ENCODE results near the gene MEDAG. TPM values are rescaled to one million over a fixed set of nuclear protein-coding genes. Genes with fewer than 3 reads are reported as not detected.

The MEDAG gene
- polyA plus RNA-seq, 3 donors, result not detected

DNA sequence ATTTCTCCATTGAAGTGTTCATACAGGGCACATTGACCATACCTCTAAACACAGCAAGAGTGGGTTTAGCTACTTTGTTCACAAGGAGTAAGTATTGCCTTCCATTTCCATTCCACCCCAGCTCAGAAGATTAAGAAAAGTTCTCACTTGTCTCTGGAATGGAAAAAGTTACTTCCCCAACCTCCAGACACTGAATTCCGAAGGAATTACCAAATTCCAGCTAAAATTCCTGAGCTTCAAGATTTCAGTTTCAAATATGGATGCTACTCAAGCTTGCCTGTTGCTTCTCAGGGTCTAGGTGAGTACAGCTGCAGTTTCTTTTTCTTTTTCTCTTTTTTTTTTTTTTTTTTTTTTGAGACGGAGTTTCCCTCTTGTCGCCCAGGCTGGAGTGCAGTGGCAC is 60.0 kb downstream of the MEDAG start:
- Histone ChIP-seq H3K4me2 (replicated peaks; ENCODE audit: extremely low read depth, low read length, poor library complexity, severe bottlenecking) (no peak overlapping the region), H3K9me3 (replicated peaks in 1 of 2; ENCODE audit: control insufficient read depth in 1 of 2, insufficient read depth in 1 of 2, low read length in 2 of 2) (no peaks in the 10 kb centered on the region), H4K20me1 (ENCODE audit: insufficient read depth, low read length) (no peaks in the 10 kb centered on the region), H3K79me2 (ENCODE audit: insufficient read depth, low read length) (no peaks in the 10 kb centered on the region), H3K9ac (ENCODE audit: insufficient read depth, low read length, poor library complexity, severe bottlenecking) (no peak overlapping the region), H3K27ac (ENCODE audit: low read depth in 1 of 2, low read length in 2 of 2) (no peak overlapping the region), H3K27me3 (ENCODE audit: control insufficient read depth in 2 of 2, insufficient read depth in 2 of 2, low read length in 2 of 2) (peaks cover 5% of the 10 kb centered on the region in 2 donors), H3K4me3 (replicated peaks in 1 of 3; ENCODE audit: low read depth in 2 of 3, low read length in 3 of 3) (no peak overlapping the region), H3K4me1 (ENCODE audit: control insufficient read depth in 1 of 2, insufficient read depth in 2 of 2, low read length in 2 of 2) (no peaks in the 10 kb centered on the region), H2AFZ (ENCODE audit: insufficient read depth, low read depth, low read length, poor library complexity, severe bottlenecking) (no peak overlapping the region), H3K36me3 (replicated peaks in 1 of 2; ENCODE audit: control insufficient read depth in 1 of 2, insufficient read depth in 2 of 2, low read length in 2 of 2) (no peaks in the 10 kb centered on the region)
- no CpG with 5 or more reads among the region's 3 CpGs for WGBS (ENCODE audit: insufficient coverage)
- H3K36me3 Mint-ChIP-seq, result no peaks in the 10 kb centered on the region
- no peak for DNase-seq
- TF ChIP-seq, protein P1, sequence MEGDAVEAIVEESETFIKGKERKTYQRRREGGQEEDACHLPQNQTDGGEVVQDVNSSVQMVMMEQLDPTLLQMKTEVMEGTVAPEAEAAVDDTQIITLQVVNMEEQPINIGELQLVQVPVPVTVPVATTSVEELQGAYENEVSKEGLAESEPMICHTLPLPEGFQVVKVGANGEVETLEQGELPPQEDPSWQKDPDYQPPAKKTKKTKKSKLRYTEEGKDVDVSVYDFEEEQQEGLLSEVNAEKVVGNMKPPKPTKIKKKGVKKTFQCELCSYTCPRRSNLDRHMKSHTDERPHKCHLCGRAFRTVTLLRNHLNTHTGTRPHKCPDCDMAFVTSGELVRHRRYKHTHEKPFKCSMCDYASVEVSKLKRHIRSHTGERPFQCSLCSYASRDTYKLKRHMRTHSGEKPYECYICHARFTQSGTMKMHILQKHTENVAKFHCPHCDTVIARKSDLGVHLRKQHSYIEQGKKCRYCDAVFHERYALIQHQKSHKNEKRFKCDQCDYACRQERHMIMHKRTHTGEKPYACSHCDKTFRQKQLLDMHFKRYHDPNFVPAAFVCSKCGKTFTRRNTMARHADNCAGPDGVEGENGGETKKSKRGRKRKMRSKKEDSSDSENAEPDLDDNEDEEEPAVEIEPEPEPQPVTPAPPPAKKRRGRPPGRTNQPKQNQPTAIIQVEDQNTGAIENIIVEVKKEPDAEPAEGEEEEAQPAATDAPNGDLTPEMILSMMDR (IDR thresholded peaks at IDR 0.05), result no peak
- no peak overlapping the region for H3K27ac Mint-ChIP-seq
- no peak overlapping the region for H3K4me3 Mint-ChIP-seq
- H3K27me3 Mint-ChIP-seq (ENCODE audit: low read depth in 3 of 3), result peaks cover 6 to 16% (median 7%) of the 10 kb centered on the region in 3 donors
- H3K9me3 Mint-ChIP-seq, result peaks cover 0 to 7% (median 2%) of the 10 kb centered on the region in 7 donors
- no peaks in the 10 kb centered on the region for H3K4me1 Mint-ChIP-seq
- intact Hi-C loops (cut with micrococcal nuclease), result no loop called here

DNA sequence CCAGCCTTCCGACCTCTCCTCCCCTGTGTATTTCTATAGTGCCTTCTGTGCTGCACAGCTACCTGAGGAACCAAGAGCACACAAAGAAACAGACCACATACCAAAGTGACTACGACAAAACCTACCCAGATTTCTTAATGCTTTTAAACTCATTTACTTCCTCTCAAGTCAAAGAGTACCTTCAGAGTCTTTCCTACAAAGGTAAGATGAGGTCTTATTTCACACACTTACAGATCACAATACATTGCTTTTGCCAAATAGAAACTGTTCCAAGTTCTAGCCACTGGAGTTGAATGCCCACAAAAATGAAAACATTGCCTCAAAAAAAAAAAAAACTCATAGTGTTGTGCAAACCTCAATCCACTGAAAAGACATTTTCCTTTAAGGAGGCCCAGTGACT is 62.8 kb downstream of the MEDAG start:
- H3K79me2 ChIP-seq (ENCODE audit: insufficient read depth, low read length), result no peaks in the 10 kb centered on the region
- H4K20me1 ChIP-seq (ENCODE audit: insufficient read depth, low read length), result no peaks in the 10 kb centered on the region
- H3K36me3 ChIP-seq (replicated peaks in 1 of 2; ENCODE audit: control insufficient read depth in 1 of 2, insufficient read depth in 2 of 2, low read length in 2 of 2), result no peaks in the 10 kb centered on the region
- peaks cover 5% of the 10 kb centered on the region in 2 donors for H3K27me3 ChIP-seq (ENCODE audit: control insufficient read depth in 2 of 2, insufficient read depth in 2 of 2, low read length in 2 of 2)
- no peaks in the 10 kb centered on the region for H3K4me1 Mint-ChIP-seq
- H3K27ac ChIP-seq (ENCODE audit: low read depth in 1 of 2, low read length in 2 of 2), result no peak overlapping the region
- no peak overlapping the region for H3K4me3 Mint-ChIP-seq
- H3K27me3 Mint-ChIP-seq (ENCODE audit: low read depth in 3 of 3), result peaks cover 4 to 13% (median 13%) of the 10 kb centered on the region in 3 donors
- H3K9me3 ChIP-seq (replicated peaks in 1 of 2; ENCODE audit: control insufficient read depth in 1 of 2, insufficient read depth in 1 of 2, low read length in 2 of 2), result no peaks in the 10 kb centered on the region
- peaks cover 0 to 5% (median 0%) of the 10 kb centered on the region in 7 donors for H3K9me3 Mint-ChIP-seq
- H3K9ac ChIP-seq (ENCODE audit: insufficient read depth, low read length, poor library complexity, severe bottlenecking), result no peak overlapping the region
- 92% methylated on average over 2 of the region's 2 CpGs for WGBS (ENCODE audit: insufficient coverage)
- intact Hi-C loops (cut with micrococcal nuclease), result no loop called here
- H3K4me1 ChIP-seq (ENCODE audit: control insufficient read depth in 1 of 2, insufficient read depth in 2 of 2, low read length in 2 of 2), result no peaks in the 10 kb centered on the region
- H3K36me3 Mint-ChIP-seq, result no peaks in the 10 kb centered on the region
- TF ChIP-seq, protein P1 (IDR thresholded peaks at IDR 0.05), result no peak
- H3K27ac Mint-ChIP-seq, result no peak overlapping the region
- no peak for DNase-seq
- H3K4me2 ChIP-seq (replicated peaks; ENCODE audit: extremely low read depth, low read length, poor library complexity, severe bottlenecking), result no peak overlapping the region
- no peak overlapping the region for H3K4me3 ChIP-seq (replicated peaks in 1 of 3; ENCODE audit: low read depth in 2 of 3, low read length in 3 of 3)
- H2AFZ ChIP-seq (ENCODE audit: insufficient read depth, low read depth, low read length, poor library complexity, severe bottlenecking), result no peak overlapping the region
